SK-N-SH treated with all-trans-retinoic acid at 6 μM for 48 hours (cell line): ENCODE data around the gene RAB5IF.

Source experiments
- ATAC-seq: fragments of 200-7000 bp; cut with Tn5 transposase; 3 replicates; pipeline ENCODE4 v1.9.1; 2020; ENCODE audit warnings: mild to moderate bottlenecking, moderate library complexity
- BACH2 ChIP-seq: fragments of 250-450 bp; sonication (Bioruptor Pico); IDR thresholded peaks from 2 replicates; pipeline ENCODE4 v1.9.0; 2021; ENCODE audit warnings: mild to moderate bottlenecking, borderline replicate concordance
- CREB5 ChIP-seq: fragments of 250-450 bp; sonication (Bioruptor Pico); IDR thresholded peaks from 2 replicates; pipeline ENCODE4 v1.5.1; 2020; ENCODE audit warnings: low read depth, mild to moderate bottlenecking, moderate library complexity
- CSDC2 ChIP-seq: fragments of 250-450 bp; sonication (Bioruptor Pico); IDR thresholded peaks from 2 replicates; pipeline ENCODE4 v1.5.0; 2020; ENCODE audit warnings: mild to moderate bottlenecking, moderate library complexity
- CSRNP3 ChIP-seq: fragments of 250-450 bp; sonication (Bioruptor Pico); IDR thresholded peaks from 2 replicates; pipeline ENCODE4 v1.5.1; 2021; ENCODE audit warnings: mild to moderate bottlenecking, moderate library complexity
- ESRRG ChIP-seq: fragments of 250-450 bp; sonication (Bioruptor Pico); IDR thresholded peaks from 2 replicates; pipeline ENCODE4 v1.6.1; 2021; ENCODE audit warnings: mild to moderate bottlenecking
- OSR1 ChIP-seq: fragments of 250-450 bp; sonication (Bioruptor Pico); IDR thresholded peaks from 2 replicates; pipeline ENCODE4 v1.8.0; 2022; ENCODE audit warnings: moderate library complexity, mild to moderate bottlenecking, inconsistent platforms
- PATZ1 ChIP-seq: fragments of 250-450 bp; sonication (Bioruptor Pico); IDR thresholded peaks from 2 replicates; pipeline ENCODE4 v1.8.0; 2020; ENCODE audit warnings: mild to moderate bottlenecking, moderate library complexity, borderline replicate concordance
- POU6F1 ChIP-seq: fragments of 250-450 bp; sonication (Bioruptor Pico); IDR thresholded peaks from 2 replicates; pipeline ENCODE4 v1.8.0; 2021; ENCODE audit warnings: low read depth, mild to moderate bottlenecking, moderate library complexity, borderline replicate concordance
- TCF4 ChIP-seq: fragments of 250-450 bp; sonication (Bioruptor Pico); IDR thresholded peaks from 2 replicates; pipeline ENCODE4 v1.8.0; 2021; ENCODE audit warnings: mild to moderate bottlenecking, moderate library complexity, borderline replicate concordance
- TSHZ2 ChIP-seq: fragments of 250-450 bp; sonication (Bioruptor Pico); IDR thresholded peaks from 2 replicates; pipeline ENCODE4 v1.5.0; 2020; ENCODE audit warnings: mild to moderate bottlenecking, moderate library complexity
- ZFP3 ChIP-seq: fragments of 250-450 bp; sonication (Bioruptor Pico); IDR thresholded peaks from 2 replicates; pipeline ENCODE4 v1.5.0; 2020; ENCODE audit warnings: mild to moderate bottlenecking, moderate library complexity
- ZFP30 ChIP-seq: fragments of 450-650 bp; formaldehyde crosslinking; IDR thresholded peaks from 2 replicates; pipeline ENCODE4 v1.5.0; 2022; ENCODE audit warnings: mild to moderate bottlenecking, moderate library complexity
- ZNF70 ChIP-seq: fragments of 450-650 bp; formaldehyde crosslinking; IDR thresholded peaks from 2 replicates; pipeline ENCODE4 v1.5.0; 2020; ENCODE audit warnings: mild to moderate bottlenecking, moderate library complexity
- ZNF8 ChIP-seq: fragments of 450-650 bp; formaldehyde crosslinking; IDR thresholded peaks from 2 replicates; pipeline ENCODE4 v1.5.0; 2020; ENCODE audit warnings: mild to moderate bottlenecking, moderate library complexity

The RAB5IF gene

GRCh38 chr20:36587388-36588070, 18.1 kb upstream of the RAB5IF start (continued):
- TF ChIP-seq TSHZ2 (no peak), ZFP30 (CRISPR knock-in tag) (no peak)

GRCh38 chr20:36591281-36591680, 14.3 kb upstream of the RAB5IF start:
- TF ChIP-seq CSDC2 (CRISPR knock-in tag) = no peak
- TF ChIP-seq TCF4 = no peak
- TF ChIP-seq CSRNP3 = no peak
- TF ChIP-seq PATZ1 (CRISPR knock-in tag) = no peak
- no peak for TF ChIP-seq OSR1 (CRISPR knock-in tag)
- TF ChIP-seq CREB5 = no peak
- no peak for TF ChIP-seq TSHZ2
- no peak for TF ChIP-seq POU6F1 (CRISPR knock-in tag)
- TF ChIP-seq BACH2 (CRISPR knock-in tag) = no peak
- TF ChIP-seq ESRRG (CRISPR knock-in tag) = no peak
- no peak for TF ChIP-seq ZFP30 (CRISPR knock-in tag)
- TF ChIP-seq ZFP3 = no peak
- ATAC-seq = no peak

DNA sequence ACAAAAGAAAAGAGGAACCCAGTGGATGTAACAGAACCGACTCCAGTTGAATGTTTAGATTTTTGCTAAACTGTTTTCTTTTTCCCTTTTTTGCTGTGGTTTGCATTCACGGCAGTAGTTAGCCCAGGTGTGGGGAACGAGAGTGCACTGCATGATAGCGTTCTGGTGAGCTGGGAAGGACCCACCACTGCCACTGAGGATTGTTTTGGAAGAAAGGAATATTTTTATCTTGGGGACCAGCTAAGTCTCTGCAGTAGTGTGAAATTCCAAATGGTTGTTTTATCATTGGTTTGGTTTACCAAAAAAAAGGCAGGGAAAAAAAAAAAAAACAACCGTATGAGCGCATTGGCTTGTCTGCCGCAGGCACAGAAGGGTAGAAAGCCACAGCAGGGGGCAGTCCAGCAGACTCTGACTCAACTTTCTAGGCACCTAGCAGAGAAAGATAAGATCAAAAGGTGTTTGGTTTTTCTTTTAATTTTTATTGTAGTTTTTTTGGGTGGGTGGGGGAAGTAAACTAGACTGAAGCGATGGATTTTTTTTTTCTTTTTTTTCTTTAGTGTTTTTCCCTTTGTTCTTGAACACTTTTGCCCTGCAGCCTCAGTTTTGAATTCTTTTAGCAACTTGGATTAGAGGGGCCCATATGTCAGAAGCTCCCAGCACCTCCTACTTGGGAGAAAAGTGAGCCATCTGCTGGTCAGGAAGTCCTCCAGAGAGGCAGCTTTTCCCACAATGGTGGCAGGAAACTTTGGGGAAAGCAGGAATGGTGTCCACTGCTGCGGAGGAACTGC, 13.5 kb upstream of the RAB5IF start:
- peak; percentile 73 for ATAC-seq
- TF ChIP-seq ZNF8 = no peak
- TF ChIP-seq ZNF70 (CRISPR knock-in tag) = no peak
